Caco-2 (cell line): Measurements from ENCODE around the gene PHACTR1. TPM values are rescaled to one million over a fixed set of nuclear protein-coding genes. Genes with fewer than 3 reads are reported as not detected.

Experiments used
- BruUV-seq: library from RNA; stranded (reverse); fragments of 400-500 nt; replicated peaks from 2 replicates; lab custom pipeline; 2021; lab: Mats Ljungman, UMichigan
- CTCF ChIA-PET: fragments of 300-600 bp; sonication (Branson Sonifier 250); formaldehyde crosslinking; loops from one replicate; lab custom pipeline; 2022; ENCODE audit warnings: antibody characterized with exemption; lab: Charles Lee
- POLR2A ChIA-PET: fragments of 300-600 bp; sonication (Branson Sonifier 250); formaldehyde crosslinking; loops from one replicate; lab custom pipeline; 2022; ENCODE audit warnings: antibody characterized with exemption; lab: Charles Lee
- DNase-seq, 2 experiments: peaks; one replicate each; pipeline versions ENCODE4 v3.0.0 to v3.0.0-alpha.2; 2020 to 2022
- H3K27me3 ChIP-seq: replicated peaks from 2 replicates; pipeline ENCODE4 v1.6.0; 2011; ENCODE audit warnings: low read length; ENCODE audit not compliant: control insufficient read depth, insufficient read depth
- H3K36me3 ChIP-seq: 2 replicates; pipeline ENCODE4 v1.5.1; 2011; ENCODE audit warnings: low read length; ENCODE audit not compliant: control insufficient read depth, insufficient read depth
- H3K4me1 ChIP-seq: fragments of 250-450 bp; sonication (Bioruptor Pico); 2 replicates; pipeline ENCODE4 v1.5.1; 2020; ENCODE audit warnings: mild to moderate bottlenecking
- H3K4me3 ChIP-seq: 2 replicates; pipeline ENCODE4 v1.5.1; 2011; ENCODE audit warnings: low read depth, mild to moderate bottlenecking, control low read depth, low read length
- H3K9me3 ChIP-seq: fragments of 250-450 bp; sonication (Bioruptor Pico); 2 replicates; pipeline ENCODE4 v1.5.1; 2020; ENCODE audit warnings: mild to moderate bottlenecking, moderate library complexity
- H3K27ac Mint-ChIP-seq: one replicate; pipeline ENCODE4 v1.8.0; 2022; ENCODE audit warnings: mixed read lengths; ENCODE audit not compliant: unreplicated experiment
- H3K27me3 Mint-ChIP-seq: one replicate; pipeline ENCODE4 v1.8.0; 2022; ENCODE audit warnings: mixed read lengths; ENCODE audit not compliant: insufficient read depth, unreplicated experiment
- H3K36me3 Mint-ChIP-seq: one replicate; pipeline ENCODE4 v1.8.0; 2022; ENCODE audit warnings: mild to moderate bottlenecking, mixed read lengths; ENCODE audit not compliant: insufficient read depth, unreplicated experiment
- H3K4me1 Mint-ChIP-seq: one replicate; pipeline ENCODE4 v1.8.0; 2022; ENCODE audit warnings: low read depth, mixed read lengths; ENCODE audit not compliant: unreplicated experiment
- H3K4me3 Mint-ChIP-seq: one replicate; pipeline ENCODE4 v1.8.0; 2022; ENCODE audit warnings: mild to moderate bottlenecking, moderate library complexity, mixed read lengths; ENCODE audit not compliant: unreplicated experiment
- H3K9me3 Mint-ChIP-seq: one replicate; pipeline ENCODE4 v1.8.0; 2022; ENCODE audit warnings: mixed read lengths; ENCODE audit not compliant: unreplicated experiment
- intact Hi-C: fragments of 100-400 bp; cut with micrococcal nuclease; formaldehyde crosslinking; loops from one replicate; pipeline ENCODE4 v1.10.0; 2022; ENCODE audit not compliant: unreplicated experiment
- total RNA-seq: library from RNA; stranded (reverse); gene quantifications from 2 replicates; pipeline ENCODE4 v1.2.3, GENCODE V29; 2022
- TF ChIP-seq, protein P1 (sequence below), 2 experiments: fragments of 200-600 bp in 1 of 2; IDR thresholded peaks; 1 replicate in 1 of 2; 2 replicates in 1 of 2; pipeline versions ENCODE4 v1.5.1 to v1.8.0; 2011 to 2022; ENCODE audit warnings: antibody characterized with exemption in 1 of 2, control low read depth in 1 of 2, inconsistent platforms in 1 of 2, low read depth in 1 of 2, low read length in 1 of 2, mild to moderate bottlenecking in 1 of 2, moderate library complexity in 1 of 2; ENCODE audit not compliant: insufficient read depth in 1 of 2, severe bottlenecking in 1 of 2, unreplicated experiment in 1 of 2

PHACTR1 gene
- total RNA-seq, 1 experiment from 2014 or later: 0.41 TPM

DNA sequence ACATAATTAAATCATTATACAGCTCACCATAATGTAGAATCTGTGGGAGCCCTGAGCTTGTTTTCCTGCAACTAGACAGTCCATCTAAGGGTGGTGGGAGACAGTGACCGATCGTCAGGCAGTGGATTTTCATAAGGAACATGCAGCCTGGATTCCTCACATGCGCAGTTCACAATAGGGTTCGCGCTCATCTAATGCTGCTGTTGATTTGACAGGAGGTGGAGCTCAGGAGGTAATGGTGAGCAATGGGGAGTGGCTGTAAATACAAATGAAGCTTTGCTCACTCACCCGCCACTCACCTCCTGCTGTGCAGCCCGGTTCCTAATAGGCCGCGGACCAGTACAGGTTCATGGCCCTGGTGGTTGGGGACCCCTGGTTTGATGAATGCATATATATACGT is 470.3 kb downstream of the PHACTR1 start:
- H3K9me3 ChIP-seq: no peaks in the 10 kb centered on the region
- ChIA-PET POLR2A (no interaction called here), CTCF (no interaction called here)
- Mint-ChIP-seq H3K36me3 (no peaks in the 10 kb centered on the region), H3K9me3 (no peaks in the 10 kb centered on the region), H3K27me3 (peaks cover 5% of the 10 kb centered on the region), H3K4me3 (no peak overlapping the region), H3K27ac (no peak overlapping the region), H3K4me1 (peaks cover 8% of the 10 kb centered on the region)
- no TSS peak for BruUV-seq
- intact Hi-C loops: no loop called here
- DNase-seq: no peak
- no peak overlapping the region for H3K4me3 ChIP-seq
- no peaks in the 10 kb centered on the region for H3K36me3 ChIP-seq
- H3K27me3 ChIP-seq: no peaks in the 10 kb centered on the region
- no peaks in the 10 kb centered on the region for H3K4me1 ChIP-seq
- TF ChIP-seq, protein P1, sequence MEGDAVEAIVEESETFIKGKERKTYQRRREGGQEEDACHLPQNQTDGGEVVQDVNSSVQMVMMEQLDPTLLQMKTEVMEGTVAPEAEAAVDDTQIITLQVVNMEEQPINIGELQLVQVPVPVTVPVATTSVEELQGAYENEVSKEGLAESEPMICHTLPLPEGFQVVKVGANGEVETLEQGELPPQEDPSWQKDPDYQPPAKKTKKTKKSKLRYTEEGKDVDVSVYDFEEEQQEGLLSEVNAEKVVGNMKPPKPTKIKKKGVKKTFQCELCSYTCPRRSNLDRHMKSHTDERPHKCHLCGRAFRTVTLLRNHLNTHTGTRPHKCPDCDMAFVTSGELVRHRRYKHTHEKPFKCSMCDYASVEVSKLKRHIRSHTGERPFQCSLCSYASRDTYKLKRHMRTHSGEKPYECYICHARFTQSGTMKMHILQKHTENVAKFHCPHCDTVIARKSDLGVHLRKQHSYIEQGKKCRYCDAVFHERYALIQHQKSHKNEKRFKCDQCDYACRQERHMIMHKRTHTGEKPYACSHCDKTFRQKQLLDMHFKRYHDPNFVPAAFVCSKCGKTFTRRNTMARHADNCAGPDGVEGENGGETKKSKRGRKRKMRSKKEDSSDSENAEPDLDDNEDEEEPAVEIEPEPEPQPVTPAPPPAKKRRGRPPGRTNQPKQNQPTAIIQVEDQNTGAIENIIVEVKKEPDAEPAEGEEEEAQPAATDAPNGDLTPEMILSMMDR (IDR thresholded peaks at IDR 0.05; ENCODE audit: insufficient read depth in 1 of 2, low read depth in 1 of 2, low read length in 1 of 2, severe bottlenecking in 1 of 2, unreplicated experiment in 1 of 2): no peak

DNA sequence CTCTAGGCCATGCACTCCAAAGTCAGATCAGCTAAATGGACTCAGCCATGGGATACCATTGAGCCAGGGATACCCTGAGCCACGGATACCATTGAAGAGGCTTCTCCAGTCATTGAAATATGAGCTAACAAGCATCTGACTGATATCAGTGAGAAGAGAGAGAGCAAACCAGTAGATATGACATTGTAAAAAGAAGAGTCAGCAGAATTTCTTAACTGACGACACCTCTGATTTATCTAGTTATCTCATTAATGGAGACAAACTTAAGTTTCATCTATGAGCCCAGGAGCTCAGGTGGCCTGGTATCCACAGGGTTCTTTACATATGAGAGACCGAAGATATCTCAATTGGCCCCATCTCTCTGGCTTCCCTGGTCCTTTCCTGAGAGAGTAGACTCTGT is 471.1 kb downstream of the PHACTR1 start:
- intact Hi-C loops: no loop called here
- no peak overlapping the region for H3K4me3 Mint-ChIP-seq
- H3K27ac Mint-ChIP-seq: no peak overlapping the region
- TF ChIP-seq, protein P1 (IDR thresholded peaks at IDR 0.05; ENCODE audit: insufficient read depth in 1 of 2, low read depth in 1 of 2, low read length in 1 of 2, severe bottlenecking in 1 of 2, unreplicated experiment in 1 of 2): no peak
- Histone ChIP-seq H3K4me3 (no peak overlapping the region), H3K4me1 (no peaks in the 10 kb centered on the region), H3K27me3 (no peaks in the 10 kb centered on the region), H3K36me3 (no peaks in the 10 kb centered on the region), H3K9me3 (no peaks in the 10 kb centered on the region)
- H3K9me3 Mint-ChIP-seq: no peaks in the 10 kb centered on the region
- ChIA-PET CTCF (no interaction called here), POLR2A (no interaction called here)
- peaks cover 8% of the 10 kb centered on the region for H3K4me1 Mint-ChIP-seq
- BruUV-seq: no TSS peak
- peaks cover 5% of the 10 kb centered on the region for H3K27me3 Mint-ChIP-seq
- no peak for DNase-seq
- H3K36me3 Mint-ChIP-seq: no peaks in the 10 kb centered on the region

DNA sequence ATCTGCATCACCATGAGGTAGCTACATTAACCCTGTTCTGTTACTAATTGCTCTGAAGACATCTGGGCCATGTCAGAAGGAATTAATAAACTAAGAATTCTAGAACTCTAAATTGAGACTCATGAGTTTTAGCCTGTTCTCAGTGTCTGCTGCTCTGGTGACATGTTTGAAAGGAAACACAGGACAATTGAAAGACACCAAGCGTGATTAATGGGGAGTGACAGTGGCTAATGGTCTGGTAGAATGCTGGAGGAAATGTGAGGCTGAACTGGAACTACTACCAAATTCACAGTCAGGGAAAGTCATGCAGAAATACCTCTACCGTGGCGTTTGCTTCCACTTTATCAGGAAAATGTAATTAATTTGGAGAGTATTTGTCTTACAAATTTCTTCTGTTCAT is 471.7 kb downstream of the PHACTR1 start:
- Mint-ChIP-seq H3K9me3 (no peaks in the 10 kb centered on the region), H3K4me3 (no peak overlapping the region), H3K4me1 (peaks cover 8% of the 10 kb centered on the region), H3K27me3 (peaks cover 5% of the 10 kb centered on the region), H3K36me3 (no peaks in the 10 kb centered on the region), H3K27ac (no peak overlapping the region)
- DNase-seq: no peak
- H3K36me3 ChIP-seq: no peaks in the 10 kb centered on the region
- ChIA-PET POLR2A (no interaction called here), CTCF (no interaction called here)
- no peak overlapping the region for H3K4me3 ChIP-seq
- BruUV-seq: no TSS peak
- no peaks in the 10 kb centered on the region for H3K9me3 ChIP-seq
- TF ChIP-seq, protein P1 (IDR thresholded peaks at IDR 0.05; ENCODE audit: insufficient read depth in 1 of 2, low read depth in 1 of 2, low read length in 1 of 2, severe bottlenecking in 1 of 2, unreplicated experiment in 1 of 2): no peak
- H3K4me1 ChIP-seq: no peaks in the 10 kb centered on the region
- intact Hi-C loops: no loop called here
- no peaks in the 10 kb centered on the region for H3K27me3 ChIP-seq
